Cardiac septum (tissue), 1 donor: Measurements from ENCODE around the gene LRBA. TPM values are rescaled to one million over a fixed set of nuclear protein-coding genes. Genes with fewer than 3 reads are reported as not detected.
A peak's percentile ranks its signal among the peaks of the same experiment; 100 is the strongest.
"Not testable (repeated sequence)": the region's sequence is repeated elsewhere in the genome, so short reads cannot be mapped to it uniquely, and the experiment has no call there.

ENCODE experiments used
- DNase-seq: peaks from one replicate; pipeline ENCODE4 v3.0.0-alpha.2; 2020; ENCODE audit warnings: low spot score
- intact Hi-C: fragments of 100-400 bp; cut with DNase I; formaldehyde crosslinking; loops from one replicate; pipeline ENCODE4 v1.14.0; 2022
- long read RNA-seq: library from polyadenylated mRNA; unstranded; transcript quantifications from one replicate; pipeline ENCODE4 v2.0.0, GENCODE V29; 2021
- total RNA-seq: library from RNA; stranded (reverse); fragmentation: NEBNext Ultra II Directional; extraction: Animal tissue kit (Norgen Biotek cat#: 25700); gene quantifications from one replicate; pipeline ENCODE4 v1.2.1, GENCODE V29; 2021
- donor health status: DM: no; HTN: no; CAD: no.

Gene LRBA
- 22.7 TPM for total RNA-seq
- long read RNA-seq, partial matches to known transcripts, result 5 of 15 reads
- long read RNA-seq, other reads (novel, unspliced or antisense), result 8 of 15 reads

GRCh38 chr4:151014521-151015458, at the start of gene LRBA:
Gene LRBA, minus strand, starts transcription at chr4:151015284. Its CDS starts 642 bp downstream, at chr4:151014642.
- intact Hi-C loops, result loop anchor here (1.0 kb wide), 1 partner anchor 85 kb away; the partner anchor contains the start of gene RPS3A
- DNase-seq, result peak; percentile 86

GRCh38 chr4:151063143-151063542, 48.1 kb upstream of the LRBA start:
- intact Hi-C loops, DNase-seq: not testable (repeated sequence)

- intact Hi-C loops, result no loop called here
These were observed 40.5 kb upstream of the LRBA start for GRCh38 chr4:151055539-151055938.

GRCh38 chr4:151052785-151053184, 37.7 kb upstream of the LRBA start:
- intact Hi-C loops, result no loop called here
- no peak for DNase-seq

More at GRCh38 chr4:151055539-151055938, 40.5 kb upstream of the LRBA start:
- DNase-seq, result no peak

- no peak for DNase-seq
- intact Hi-C loops, result no loop called here
These were observed 34.4 kb upstream of the LRBA start for GRCh38 chr4:151049430-151049884.

- DNase-seq, result no peak
- intact Hi-C loops, result no loop called here
These were observed 33.8 kb upstream of the LRBA start for GRCh38 chr4:151048913-151049312.

GRCh38 chr4:151046609-151047008, 31.5 kb upstream of the LRBA start:
- intact Hi-C loops, result no loop called here
- no peak for DNase-seq

- intact Hi-C loops, result no loop called here
- DNase-seq, result no peak
These were observed 30.8 kb upstream of the LRBA start for GRCh38 chr4:151045907-151046306.

- intact Hi-C loops, result no loop called here
- no peak for DNase-seq
These were observed 28.9 kb upstream of the LRBA start for GRCh38 chr4:151043803-151044515.

GRCh38 chr4:151039733-151040132, 24.6 kb upstream of the LRBA start:
- intact Hi-C loops, result no loop called here
- DNase-seq, result no peak

- intact Hi-C loops, result no loop called here
- DNase-seq, result no peak
These were observed 23.5 kb upstream of the LRBA start for GRCh38 chr4:151038452-151039157.

GRCh38 chr4:151035911-151036310, 20.8 kb upstream of the LRBA start:
- intact Hi-C loops, result no loop called here
- DNase-seq, result no peak

GRCh38 chr4:151035328-151035727, 20.2 kb upstream of the LRBA start:
- intact Hi-C loops, result no loop called here
- DNase-seq, result no peak

- DNase-seq, result no peak
- intact Hi-C loops, result no loop called here
These were observed 19.7 kb upstream of the LRBA start for GRCh38 chr4:151034829-151035228.

GRCh38 chr4:151031831-151032605, 16.9 kb upstream of the LRBA start:
- no peak for DNase-seq
- intact Hi-C loops, result no loop called here

- no peak for DNase-seq
- intact Hi-C loops, result no loop called here
These were observed 14.5 kb upstream of the LRBA start for GRCh38 chr4:151029537-151029936.

GRCh38 chr4:151029006-151029405, 13.9 kb upstream of the LRBA start:
- DNase-seq, intact Hi-C loops: not testable (repeated sequence)

GRCh38 chr4:151025759-151026158, 10.7 kb upstream of the LRBA start:
- intact Hi-C loops, result no loop called here
- no peak for DNase-seq

GRCh38 chr4:151022586-151022985, 7.5 kb upstream of the LRBA start:
- DNase-seq, result no peak
- intact Hi-C loops, result no loop called here
